ENCODE data around the gene ARF6.

ARF6 gene

GRCh38 chr14:49923442-49923841 lies 30.6 kb downstream of the ARF6 start:
- no peak for DNase-seq (ENCODE audit: low read depth)
- TF ChIP-seq CTCF (IDR thresholded peaks at IDR 0.05; ENCODE audit: low read depth, low read length, missing control alignments): no peak
- H3K4me3 ChIP-seq (ENCODE audit: low read depth, low read length): no peak overlapping the region

DNA sequence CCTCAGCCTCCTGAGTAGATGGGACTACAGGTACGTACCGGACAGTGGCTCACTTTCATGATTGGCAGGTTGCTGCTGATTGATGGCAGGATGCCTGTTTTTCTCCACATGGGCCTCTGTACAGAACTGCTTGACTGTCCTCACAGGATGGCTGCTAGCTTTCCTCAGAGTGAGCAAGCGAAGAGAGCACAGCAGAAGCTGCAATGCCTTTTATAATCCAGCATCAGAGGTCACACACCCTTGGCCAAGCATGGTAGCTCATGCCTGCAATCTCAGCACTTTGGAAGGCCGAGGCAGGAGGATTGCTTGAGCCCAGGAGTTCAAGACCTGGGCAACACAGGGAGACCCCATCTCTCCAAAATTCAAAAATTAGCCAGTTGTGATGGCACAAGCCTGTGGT lies 31.0 kb downstream of the ARF6 start:
- TF ChIP-seq CTCF (IDR thresholded peaks at IDR 0.05; ENCODE audit: low read depth, low read length, missing control alignments): no peak
- no peak overlapping the region for H3K4me3 ChIP-seq (ENCODE audit: low read depth, low read length)
- DNase-seq (ENCODE audit: low read depth): no peak

DNA sequence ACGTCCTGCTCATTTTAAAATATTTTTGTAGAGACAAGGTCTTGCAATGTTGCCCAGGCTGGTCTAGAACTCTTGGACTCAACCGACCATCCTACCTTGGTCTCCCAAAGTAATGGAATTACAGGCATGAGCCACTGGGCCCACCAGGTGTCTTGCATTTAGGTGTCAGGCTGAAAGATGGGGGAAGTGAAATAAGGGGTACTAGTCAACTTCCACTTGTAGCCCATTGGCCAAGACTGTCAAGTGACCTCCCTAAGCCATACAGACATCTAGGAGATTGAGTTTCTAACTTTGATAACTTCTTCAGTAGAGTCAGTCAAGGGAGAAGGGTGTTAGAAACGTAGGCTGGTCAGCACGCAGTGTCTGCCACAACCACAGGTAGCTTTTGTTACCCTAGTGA lies 32.0 kb downstream of the ARF6 start:
- no peak for DNase-seq (ENCODE audit: low read depth)
- no peak for TF ChIP-seq CTCF (IDR thresholded peaks at IDR 0.05; ENCODE audit: low read depth, low read length, missing control alignments)
- no peak overlapping the region for H3K4me3 ChIP-seq (ENCODE audit: low read depth, low read length)

DNA sequence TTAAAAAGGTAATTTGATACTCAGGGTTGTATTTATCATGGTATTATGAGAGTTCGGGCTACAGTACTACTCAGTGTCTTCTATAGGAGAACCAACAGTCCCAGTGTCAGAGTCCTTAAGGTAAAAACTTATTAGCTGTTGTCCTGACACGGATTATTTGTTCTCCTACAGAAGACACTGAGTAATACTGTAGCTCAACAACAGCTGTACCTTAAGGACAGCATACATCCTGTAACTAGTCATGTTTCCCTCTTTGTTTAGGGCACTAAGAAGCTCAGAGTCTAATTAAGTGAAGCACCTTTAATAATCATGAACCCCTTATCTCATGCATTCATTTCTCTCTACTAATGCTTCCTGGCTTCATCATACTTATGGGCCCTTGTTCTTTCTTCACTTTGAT lies 33.9 kb downstream of the ARF6 start:
- no peak for TF ChIP-seq CTCF (IDR thresholded peaks at IDR 0.05; ENCODE audit: low read depth, low read length, missing control alignments)
- H3K4me3 ChIP-seq (ENCODE audit: low read depth, low read length): no peak overlapping the region
- DNase-seq (ENCODE audit: low read depth): no peak

DNA sequence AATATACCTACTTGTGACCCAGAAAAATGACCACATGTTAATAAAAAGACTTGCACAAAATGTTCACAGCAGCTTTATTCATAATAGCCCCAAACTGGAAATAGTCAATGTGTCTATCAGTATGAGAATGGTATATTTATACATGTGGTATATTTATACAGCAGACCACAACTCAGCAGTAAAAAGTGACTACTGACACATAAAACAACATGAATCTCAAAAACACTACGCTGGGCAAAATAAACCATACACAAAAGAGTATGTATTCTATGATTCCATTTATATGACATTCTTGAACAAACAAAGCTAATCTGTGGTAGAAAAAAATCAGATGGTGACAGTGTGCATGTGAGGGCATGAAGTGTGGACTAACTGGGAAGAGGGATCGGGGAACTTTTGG lies 35.1 kb downstream of the ARF6 start:
- no peak for DNase-seq (ENCODE audit: low read depth)
- no peak overlapping the region for H3K4me3 ChIP-seq (ENCODE audit: low read depth, low read length)
- no peak for TF ChIP-seq CTCF (IDR thresholded peaks at IDR 0.05; ENCODE audit: low read depth, low read length, missing control alignments)

DNA sequence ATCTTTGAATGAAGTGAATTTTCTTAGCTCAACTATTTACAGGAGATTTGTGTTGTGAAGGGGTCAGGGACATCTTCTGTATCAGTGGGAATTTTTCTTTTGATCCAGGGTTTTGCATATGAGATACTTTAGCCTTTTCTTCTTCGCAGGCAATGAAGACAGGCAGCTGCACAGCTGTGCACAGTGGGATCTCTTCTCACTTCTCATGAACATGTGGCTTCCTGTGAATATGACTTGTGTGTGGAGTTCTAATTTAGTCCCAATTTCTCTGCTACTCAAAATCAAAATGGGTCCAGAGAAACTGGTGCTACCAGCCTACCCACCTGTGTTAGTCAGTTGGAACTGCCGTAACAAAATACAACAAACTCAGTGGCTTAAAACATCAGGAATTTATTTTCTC lies 37.8 kb downstream of the ARF6 start:
- no peak overlapping the region for H3K4me3 ChIP-seq (ENCODE audit: low read depth, low read length)
- no peak for DNase-seq (ENCODE audit: low read depth)
- TF ChIP-seq CTCF (IDR thresholded peaks at IDR 0.05; ENCODE audit: low read depth, low read length, missing control alignments): no peak

- H3K4me3 ChIP-seq (ENCODE audit: low read depth, low read length): no peak overlapping the region
- no peak for DNase-seq (ENCODE audit: low read depth)
- TF ChIP-seq CTCF (IDR thresholded peaks at IDR 0.05; ENCODE audit: low read depth, low read length, missing control alignments): no peak
Observed at GRCh38 chr14:49931523-49931922, 38.6 kb downstream of the ARF6 start.
